Measurements from ENCODE around the gene ACAN.

Gene ACAN

DNA sequence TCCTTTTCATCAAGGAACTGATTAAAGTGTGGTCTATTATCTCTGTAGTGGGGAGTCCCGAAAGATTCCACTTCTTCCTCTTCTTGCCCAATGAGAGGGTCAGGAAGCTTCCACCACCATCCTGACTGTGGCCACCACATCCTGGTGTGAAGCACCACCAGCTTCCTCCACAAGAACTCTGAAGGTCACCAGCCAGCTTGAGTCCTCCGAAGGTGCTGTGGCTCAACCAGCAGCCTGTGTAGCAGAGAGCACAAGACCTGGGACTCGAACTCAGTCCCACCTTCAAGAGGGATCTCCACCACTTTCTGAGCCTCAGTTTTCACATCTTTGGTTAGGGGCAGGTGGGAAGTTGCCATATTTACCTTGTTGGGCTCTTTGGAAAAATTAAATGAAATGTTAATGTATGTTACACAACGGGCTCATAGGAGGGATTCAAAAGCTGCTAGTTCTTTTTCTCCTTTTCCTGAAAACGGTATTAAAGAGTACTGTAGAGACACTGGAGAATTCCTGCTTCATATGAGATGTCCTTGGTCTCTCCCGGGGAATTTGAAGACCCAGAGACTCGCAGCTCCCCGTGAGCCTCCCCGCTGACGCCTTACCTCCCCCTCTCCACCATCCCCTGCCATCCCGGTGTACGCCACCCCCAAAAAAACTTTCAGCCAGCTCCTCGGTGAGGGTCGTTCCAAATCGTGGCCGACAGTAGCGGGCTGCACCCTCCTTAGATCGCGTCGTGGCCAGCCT lies 816 bp upstream of the ACAN start:
- no peak for DNase-seq (ENCODE audit: low read depth in 2 of 2)

DNA sequence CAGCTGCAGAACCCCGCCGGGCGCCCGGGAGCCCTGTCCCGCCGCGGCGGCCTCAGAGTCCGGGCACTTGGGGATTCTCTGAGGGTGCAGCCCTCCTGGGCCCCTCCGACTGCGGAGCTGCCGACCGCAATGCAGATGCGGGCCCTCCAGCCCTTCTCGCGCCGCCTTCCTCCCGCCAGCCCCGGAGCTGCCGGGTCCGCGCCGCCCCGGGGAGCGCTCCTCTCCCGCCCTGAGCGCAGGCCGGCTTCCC lies 320 bp upstream of the ACAN start:
- no peak for DNase-seq (ENCODE audit: low read depth in 2 of 2)

DNA sequence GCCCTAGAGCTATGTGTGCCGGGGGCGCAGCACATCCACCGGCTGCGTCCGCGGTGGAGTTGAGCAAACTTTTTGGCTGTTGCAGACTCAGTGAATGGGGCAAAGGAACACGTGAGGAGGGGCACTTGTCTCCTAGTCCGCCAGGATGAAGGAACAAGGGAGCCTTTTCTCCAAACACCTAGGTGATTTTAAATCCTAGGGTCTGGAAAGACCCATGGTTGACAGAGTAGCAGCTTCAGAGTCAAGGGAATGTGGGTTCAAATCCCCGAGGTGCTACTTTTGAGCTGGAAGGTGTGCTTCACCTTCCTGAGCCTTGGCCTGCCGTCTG lies 648 bp downstream of the ACAN start:
- no peak for DNase-seq (ENCODE audit: low read depth in 2 of 2)

DNA sequence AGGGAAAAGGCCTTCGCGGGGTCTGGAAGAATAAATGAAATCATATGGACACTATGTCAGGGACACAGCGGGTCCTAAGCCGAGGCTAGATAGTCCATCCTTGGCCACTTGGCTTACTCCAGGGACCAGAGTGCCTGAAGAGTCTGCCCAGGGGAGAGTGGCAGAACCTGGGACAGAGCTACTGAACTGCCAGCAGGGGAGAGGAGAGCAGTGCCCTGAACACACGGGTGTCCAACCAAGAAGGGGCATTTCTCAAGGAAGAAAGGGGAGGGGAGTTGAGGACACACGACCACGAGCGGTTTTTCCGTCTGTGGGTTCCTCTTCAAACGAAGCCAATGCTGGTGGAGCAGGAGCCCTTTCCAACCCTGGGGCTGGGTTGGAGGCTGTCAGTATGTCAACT lies 1.0 kb downstream of the ACAN start:
- DNase-seq (ENCODE audit: low read depth in 2 of 2), result no peak

DNA sequence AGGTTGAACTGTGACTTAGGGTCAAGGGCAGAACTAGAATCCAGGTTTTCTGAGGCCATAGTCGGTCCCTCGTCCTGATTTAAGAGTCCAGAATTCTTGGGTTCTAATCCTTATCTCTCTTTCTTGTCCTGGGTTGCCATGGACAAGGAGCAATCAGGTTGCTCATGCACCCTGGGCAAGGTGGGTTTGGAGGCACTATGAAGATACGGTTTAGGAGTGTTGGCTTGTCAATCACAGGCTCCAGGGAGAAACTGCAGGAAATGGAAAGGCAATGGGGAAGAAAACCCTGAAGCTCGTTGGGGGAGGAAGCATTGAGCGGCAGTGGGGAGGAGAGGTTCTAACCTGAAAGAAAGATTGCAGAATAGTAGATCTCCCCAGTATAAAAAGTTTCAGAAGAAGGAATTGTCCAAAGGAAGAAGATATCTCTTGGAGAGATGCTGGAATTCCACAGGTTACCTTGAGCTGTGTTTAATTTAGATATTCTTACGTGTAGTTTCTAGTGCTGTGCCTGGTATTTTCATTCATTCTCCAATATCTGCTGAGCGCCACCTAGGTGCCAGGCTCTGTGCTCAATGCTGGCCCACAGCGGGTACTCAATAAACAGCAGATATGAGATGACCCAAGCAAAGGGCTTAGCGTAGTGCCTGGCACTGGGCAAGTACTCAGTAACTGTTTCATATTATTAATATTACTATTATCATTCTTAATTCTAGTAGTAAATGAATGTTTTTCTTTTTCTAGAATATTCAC lies 2.0 kb downstream of the ACAN start:
- no peak for DNase-seq (ENCODE audit: low read depth in 2 of 2)

DNA sequence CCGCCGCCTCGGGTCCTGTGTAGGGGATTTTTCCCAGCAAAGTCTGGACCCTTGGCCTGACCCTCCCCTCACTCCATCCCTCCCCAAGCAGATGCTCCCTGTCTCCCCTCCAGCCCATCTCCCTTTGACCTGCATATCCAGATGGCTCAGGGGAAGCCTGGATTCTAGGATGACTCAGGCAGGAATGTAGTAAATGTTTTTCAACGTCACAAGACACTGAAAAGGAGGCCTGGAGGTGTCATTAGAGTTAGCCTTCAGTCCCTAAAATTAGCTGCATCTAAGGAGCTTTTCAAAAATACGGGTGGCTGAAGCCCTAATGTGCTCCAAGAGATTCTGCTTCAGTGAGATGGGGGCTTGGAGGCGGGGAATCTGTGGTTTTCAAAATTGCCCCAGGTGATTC lies 7.2 kb downstream of the ACAN start:
- DNase-seq (ENCODE audit: low read depth in 2 of 2), result no peak

DNA sequence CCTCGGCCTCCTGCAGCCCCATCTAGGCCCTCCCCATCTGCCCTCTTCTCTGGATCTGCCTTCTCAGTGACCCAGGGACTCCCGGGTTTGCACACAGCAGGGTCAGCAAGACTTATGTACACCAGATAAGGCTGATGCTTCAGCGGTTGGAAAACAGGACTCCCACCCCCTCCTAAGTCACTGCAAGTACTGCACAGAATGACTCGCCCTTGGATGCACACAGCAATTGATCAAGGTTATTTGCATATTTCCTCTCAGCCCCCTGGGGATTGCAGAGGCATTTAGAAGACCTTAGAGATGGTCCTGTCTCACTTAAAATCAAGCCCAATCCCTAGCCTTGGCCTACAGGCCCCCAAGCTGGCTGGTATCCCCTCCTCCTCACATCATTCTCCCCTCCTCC lies 8.9 kb downstream of the ACAN start:
- DNase-seq (ENCODE audit: low read depth in 2 of 2), result no peak

DNA sequence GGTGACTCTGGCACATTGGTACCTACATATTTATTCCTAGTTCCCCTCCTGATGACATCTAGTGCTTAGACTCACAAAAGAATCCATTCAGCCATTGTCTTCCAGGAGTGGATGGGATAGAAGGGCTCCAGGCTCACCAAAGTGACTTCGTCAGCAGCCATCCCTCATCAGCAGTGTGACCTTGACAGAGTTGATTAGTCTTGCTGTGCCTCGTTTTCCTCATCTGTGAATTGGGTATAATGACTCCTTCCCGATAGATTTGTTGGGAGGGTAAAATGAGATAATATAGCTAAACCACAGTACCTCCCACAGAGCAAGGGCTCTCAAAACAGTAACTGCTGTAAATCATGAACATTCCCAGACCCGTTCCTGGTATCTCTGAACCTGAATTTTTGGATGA lies 10.7 kb downstream of the ACAN start:
- no peak for DNase-seq (ENCODE audit: low read depth in 2 of 2)

DNA sequence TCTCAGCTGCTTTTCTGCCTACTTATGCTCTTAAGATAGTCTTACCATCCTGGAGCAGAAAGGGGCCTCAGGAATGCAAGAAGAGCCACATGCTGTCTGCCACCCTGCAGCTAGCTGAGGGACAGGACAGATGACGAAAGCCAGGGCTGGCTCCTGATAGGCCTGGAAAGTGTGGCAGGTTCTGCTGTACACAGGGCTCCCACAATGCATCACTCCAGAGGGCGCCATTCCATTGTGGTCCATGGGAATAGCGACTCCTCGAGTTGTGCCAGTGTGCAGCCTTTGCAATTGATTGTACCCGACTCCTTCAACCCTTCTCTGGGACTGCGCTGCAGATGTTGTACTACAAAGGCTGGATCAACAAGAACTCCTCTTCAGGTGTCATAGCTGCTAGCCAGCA lies 11.2 kb downstream of the ACAN start:
- DNase-seq (ENCODE audit: low read depth in 2 of 2), result no peak

DNA sequence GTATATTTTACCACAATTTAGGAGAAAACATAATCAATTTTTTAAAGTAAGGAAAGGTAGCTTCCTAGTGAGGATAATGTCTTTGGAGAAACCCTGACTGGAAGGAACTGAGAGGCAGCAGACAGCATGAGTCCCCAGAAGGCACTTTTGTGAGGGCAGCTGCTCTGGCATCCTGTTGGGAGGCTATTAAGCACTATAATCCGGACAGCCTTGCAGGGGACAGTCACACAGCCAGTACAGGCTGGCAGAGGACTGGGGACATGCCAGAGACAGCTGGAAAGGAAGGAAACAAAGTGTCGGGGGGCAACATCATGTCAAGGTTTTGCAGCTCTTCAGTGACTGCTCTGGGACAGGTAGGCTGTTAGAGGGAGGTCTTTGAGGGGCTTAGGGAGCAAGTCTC lies 15.7 kb downstream of the ACAN start:
- DNase-seq (ENCODE audit: low read depth in 2 of 2), result no peak

DNA sequence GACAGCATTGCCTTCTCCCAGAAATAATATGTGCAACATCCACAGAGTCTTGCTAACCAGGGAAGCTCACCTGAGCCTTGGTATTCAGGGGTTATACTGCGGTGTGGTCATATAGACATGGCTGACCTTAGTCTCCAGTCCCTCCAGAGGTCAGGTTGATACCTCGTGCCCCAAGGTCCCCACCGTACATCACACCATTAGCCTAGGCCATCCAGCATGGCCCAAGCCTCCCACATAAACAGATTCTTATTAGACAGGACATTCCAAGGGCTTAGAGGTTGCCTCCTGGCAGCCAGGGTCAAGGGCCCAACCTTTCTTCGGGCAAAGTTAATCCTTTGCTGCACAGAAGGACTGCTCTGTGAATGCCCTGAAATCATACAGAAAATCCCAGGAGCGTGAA lies 18.8 kb downstream of the ACAN start:
- no peak for DNase-seq (ENCODE audit: low read depth in 2 of 2)

DNA sequence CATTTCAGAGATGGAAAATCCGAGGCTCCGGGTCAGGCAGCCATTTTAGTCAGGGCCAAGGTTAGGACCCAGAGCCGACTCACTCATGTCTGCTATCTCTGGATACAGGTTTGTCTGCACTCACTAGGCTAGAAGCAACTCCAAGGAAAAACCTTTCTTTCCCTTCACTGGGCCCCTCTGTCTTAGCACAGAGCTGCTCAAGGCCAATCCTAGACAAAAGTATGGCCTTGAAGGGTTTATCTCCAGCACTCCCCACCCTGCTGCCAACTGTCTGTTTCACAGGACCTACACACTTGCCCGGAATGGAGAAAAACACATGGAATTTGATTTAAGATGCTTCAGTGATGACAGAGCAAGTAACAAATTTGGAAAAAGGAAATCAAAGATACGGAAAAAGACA lies 25.6 kb downstream of the ACAN start:
- DNase-seq (ENCODE audit: low read depth in 2 of 2), result no peak

DNA sequence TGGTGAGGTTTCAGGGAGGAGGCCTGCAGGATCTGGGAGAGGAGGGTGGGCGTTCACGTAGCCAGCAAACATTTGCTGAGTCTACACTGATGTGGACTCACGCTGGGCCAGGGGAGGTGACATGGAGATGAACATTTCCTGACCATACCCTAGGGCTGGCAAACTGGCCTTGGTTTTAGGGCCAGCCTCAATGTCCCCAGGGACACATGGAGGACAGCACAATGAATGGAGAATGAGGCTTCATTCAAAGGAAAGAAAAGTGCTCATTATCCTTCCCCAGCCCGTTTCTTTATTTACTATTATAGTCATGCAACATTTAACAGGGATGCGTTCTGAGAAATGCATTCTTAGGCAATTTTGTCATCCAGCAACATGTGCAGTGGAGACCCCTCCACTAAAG lies 26.8 kb downstream of the ACAN start:
- no peak for DNase-seq (ENCODE audit: low read depth in 2 of 2)

DNA sequence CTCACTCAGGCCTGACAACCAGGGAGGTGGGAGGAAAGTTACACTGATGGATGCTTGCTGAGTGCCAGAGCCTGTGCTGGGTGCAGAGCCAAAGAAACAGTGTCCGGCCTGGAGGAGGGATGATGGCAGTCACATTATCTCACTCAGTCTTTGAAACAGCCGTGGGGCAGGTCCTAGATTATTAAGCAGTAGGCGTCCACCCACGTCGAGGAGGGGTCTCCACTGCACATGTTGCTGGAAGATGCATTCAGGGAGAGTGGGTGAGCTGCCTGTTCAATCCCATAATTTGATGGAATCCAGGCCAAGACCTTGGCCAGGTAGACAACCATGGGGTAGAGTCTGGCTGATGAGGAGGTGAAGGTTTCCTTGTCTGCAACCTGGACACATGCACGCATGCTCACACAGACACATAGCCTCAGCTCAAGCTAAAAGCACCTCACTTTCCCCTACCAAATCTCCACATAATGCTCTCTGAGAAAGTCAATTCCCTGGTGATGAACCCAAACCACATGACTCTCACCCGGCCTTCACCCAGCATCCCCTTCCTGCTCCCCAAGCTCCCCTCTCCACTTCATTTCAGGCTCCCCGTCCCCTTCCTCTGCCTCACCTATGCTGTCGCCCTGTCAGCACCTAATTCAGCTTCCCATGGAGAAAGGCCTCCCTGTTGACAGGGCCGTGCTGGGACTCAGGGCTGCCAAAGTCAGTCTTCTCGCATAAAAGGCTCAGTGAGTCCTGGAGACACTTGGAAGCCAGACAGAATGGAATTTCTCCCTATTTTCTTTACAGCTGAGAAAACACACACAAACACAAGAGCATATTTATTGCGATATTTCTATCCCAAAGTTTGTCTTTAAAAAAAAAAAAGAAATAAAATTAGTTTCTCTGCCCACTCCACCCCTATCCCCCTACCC lies 29.8 kb downstream of the ACAN start:
- no peak for DNase-seq (ENCODE audit: low read depth in 2 of 2)

DNA sequence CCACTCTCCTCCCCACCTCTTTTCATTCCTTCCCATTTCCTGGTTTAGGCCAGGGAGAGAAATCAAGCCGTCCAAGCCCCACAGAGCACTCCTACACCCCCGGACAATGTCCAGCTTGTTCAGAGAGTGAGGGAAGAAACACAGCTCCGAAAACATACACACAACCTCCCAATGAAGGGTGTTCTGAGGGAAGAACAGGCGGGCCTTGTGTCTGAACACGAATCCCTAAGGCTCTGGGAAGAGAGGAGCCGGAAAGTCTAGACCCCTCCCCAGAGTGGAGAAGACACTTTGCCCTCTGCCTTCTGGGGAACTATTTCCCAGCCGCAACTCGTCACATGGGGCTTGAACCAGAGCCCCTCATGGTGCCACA lies 30.5 kb downstream of the ACAN start:
- no peak for DNase-seq (ENCODE audit: low read depth in 2 of 2)

DNA sequence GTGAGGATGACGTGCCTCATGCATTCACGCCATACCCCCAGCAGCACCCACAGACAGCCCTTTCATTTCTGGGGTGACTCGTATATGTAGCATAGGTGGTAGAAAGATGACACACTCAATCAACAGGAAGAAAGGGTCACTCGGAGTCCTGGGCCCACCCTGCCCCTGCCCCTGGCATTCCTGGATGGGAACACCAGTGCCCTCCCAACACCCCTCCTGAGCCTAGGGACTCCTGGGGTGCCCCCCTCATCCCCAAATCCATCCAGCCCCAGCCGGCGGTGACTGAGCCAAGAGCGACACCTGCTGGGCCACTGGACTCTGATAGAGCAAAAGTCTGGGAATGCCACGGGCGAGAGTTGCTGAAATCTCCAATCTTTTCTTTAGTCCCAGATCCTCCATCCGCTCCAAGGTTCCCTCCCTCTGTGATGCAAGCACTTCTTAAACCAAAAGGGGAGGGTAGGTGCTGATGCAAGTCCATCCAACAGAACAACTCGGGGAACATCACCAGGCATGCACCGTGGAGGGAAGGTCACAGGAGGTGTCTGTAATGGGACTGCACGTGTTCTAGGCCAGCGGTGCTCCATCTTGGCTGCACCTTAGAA lies 31.1 kb downstream of the ACAN start:
- DNase-seq (ENCODE audit: low read depth in 2 of 2), result peak in 1 of 2 donors; percentile 13

DNA sequence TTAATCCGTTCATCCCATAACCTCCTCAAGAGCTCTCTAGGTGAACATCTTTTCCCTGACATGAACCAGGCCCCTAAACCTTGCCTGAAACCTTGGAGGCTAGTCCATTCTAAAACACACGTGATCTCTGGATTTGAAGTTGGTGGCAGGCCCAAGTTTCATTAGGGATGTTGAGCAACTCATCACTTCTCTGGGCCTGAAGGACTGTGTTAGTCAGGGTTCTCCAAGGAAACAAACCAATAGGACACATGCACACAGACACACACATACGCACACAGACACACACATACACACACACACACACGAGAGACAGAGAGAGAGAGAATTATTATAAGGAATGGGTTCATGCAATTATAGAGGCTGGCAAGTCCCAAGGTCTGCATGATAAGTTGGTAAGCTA lies 31.9 kb downstream of the ACAN start:
- no peak for DNase-seq (ENCODE audit: low read depth in 2 of 2)

DNA sequence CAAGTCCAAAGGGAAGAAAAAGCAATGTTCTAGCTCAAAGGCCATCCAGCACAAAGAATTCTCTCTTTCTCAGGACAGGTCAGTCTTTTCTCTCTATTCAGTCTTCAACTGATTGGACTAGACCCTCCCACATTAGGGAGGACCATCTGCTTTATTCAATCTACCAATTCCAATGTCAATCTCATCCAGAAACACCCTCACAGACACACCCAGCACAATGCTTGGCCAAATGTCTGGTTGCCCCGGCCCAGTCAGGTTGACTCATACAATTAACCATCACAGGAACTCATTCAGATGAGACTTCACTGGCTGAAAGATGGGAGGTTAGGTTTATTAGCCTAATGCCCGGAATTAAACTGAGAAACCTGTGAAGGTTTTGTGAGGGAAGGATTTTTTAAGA lies 32.4 kb downstream of the ACAN start:
- DNase-seq (ENCODE audit: low read depth in 2 of 2), result no peak

DNA sequence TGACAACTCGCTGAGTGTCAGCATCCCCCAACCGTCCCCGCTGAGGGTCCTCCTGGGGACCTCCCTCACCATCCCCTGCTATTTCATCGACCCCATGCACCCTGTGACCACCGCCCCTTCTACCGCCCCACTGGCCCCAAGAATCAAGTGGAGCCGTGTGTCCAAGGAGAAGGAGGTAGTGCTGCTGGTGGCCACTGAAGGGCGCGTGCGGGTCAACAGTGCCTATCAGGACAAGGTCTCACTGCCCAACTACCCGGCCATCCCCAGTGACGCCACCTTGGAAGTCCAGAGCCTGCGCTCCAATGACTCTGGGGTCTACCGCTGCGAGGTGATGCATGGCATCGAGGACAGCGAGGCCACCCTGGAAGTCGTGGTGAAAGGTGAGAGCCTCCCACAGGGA lies 35.4 kb downstream of the ACAN start:
- no peak for DNase-seq (ENCODE audit: low read depth in 2 of 2)

DNA sequence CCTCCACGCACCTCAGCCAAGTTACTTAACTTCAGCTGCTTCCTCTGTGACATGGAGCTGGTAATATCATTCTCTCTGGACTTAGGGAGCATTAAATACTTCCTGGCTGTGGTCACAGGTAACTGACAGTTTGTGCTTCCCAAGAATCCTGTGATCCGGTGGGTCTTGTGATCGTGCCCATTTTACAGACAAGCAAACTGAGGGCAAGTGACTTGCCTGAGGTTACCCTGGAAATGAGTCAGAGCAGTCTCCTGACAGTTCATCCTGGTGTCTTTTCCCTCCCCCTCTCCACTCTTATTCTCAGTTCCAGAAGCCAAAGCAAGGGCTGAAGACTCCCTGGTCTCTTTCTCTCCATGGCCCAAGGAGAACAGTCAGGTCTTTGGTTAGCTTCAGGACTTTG lies 35.9 kb downstream of the ACAN start:
- DNase-seq (ENCODE audit: low read depth in 2 of 2), result no peak

DNA sequence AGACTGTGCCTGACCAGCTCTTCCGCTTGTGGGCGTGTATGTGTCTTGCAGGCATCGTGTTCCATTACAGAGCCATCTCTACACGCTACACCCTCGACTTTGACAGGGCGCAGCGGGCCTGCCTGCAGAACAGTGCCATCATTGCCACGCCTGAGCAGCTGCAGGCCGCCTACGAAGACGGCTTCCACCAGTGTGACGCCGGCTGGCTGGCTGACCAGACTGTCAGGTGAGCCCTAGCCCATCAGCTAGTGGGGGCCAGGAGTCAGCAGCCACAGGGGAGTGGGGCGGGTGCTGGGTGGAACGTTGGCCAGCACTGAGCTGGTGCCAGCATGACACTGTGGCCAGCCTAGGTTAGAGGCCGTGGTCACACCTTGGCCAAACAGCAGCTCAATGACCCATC lies 36.7 kb downstream of the ACAN start:
- DNase-seq (ENCODE audit: low read depth in 2 of 2), result no peak

DNA sequence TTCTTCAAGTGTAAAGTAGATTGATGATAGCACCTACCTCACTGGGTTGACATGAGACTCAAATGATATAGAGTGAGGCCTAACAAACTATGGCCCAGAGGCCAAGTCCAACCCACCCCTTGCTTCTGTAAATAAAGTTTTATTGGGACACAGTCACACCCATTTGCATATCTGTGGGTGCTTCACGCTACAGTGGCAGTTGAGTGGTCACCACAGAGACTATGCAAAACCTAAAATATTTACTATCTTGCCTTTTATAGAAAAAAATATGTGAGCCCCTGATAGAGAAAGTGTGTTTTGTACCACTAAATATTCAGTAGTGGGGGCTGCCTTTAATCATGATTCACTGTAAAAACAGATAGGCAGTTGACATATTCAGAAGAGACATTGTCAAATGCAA lies 38.0 kb downstream of the ACAN start:
- DNase-seq (ENCODE audit: low read depth in 2 of 2), result no peak

DNA sequence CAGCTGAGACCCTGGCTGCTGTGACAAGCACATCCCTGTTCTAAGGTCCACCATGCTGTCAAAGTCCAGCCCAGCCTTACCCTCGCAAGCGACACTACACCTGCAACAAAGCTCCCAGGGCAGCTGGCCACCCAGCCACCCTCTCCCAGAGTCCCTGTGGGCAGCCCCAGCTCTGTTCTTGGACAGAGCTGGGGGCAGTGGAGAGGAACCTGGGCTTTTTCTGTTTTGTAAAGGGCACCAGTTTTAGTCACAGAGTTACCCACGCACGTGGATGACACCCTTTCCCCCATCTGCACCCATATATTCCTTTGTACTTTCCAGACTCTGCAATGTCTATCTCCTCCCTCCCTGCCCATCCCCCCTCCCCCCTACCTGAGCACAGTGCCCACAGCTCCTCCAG lies 38.9 kb downstream of the ACAN start:
- no peak for DNase-seq (ENCODE audit: low read depth in 2 of 2)
